HCT116 (cell line): ENCODE measurements around the gene CNTNAP2. TPM values are rescaled to one million over a fixed set of nuclear protein-coding genes. Genes with fewer than 3 reads are reported as not detected.

Source experiments
- ATAC-seq: fragments of 200-7000 bp; cut with Tn5 transposase; 2 replicates; pipeline ENCODE4 v1.9.1; 2020; ENCODE audit warnings: mild to moderate bottlenecking, moderate library complexity
- BruUV-seq: library from RNA; stranded (reverse); fragments of 400-500 nt; replicated peaks from 2 replicates; lab custom pipeline; 2021; lab: Mats Ljungman, UMichigan
- CTCF ChIA-PET: fragments of 300-600 bp; sonication (Branson Sonifier 250); formaldehyde crosslinking; loops from one replicate; lab custom pipeline; 2021; ENCODE audit warnings: antibody characterized with exemption; lab: Charles Lee
- POLR2A ChIA-PET: fragments of 300-600, 350-600 bp; sonication (Branson Sonifier 250); formaldehyde crosslinking; loops from one replicate; lab custom pipeline; 2021; ENCODE audit warnings: antibody characterized with exemption; lab: Charles Lee
- RAD21 ChIA-PET, 2 experiments: fragments of 300-600 bp; sonication (Branson Sonifier 250); formaldehyde crosslinking; loops; one replicate each; lab custom pipeline; 2023; ENCODE audit warnings: low total read pairs in 2 of 2; ENCODE audit not compliant: uncharacterized antibody in 2 of 2, unreplicated experiment in 2 of 2, low non-redundant PET in 1 of 2; lab: Charles Lee
- DNase-seq: peaks from one replicate; pipeline ENCODE4 v3.0.0-alpha.2; 2010; ENCODE audit warnings: low read depth, low spot score
- H2AFZ ChIP-seq: fragments of 200-600 bp; shearing (Covaris generic), sonication (generic); 2 replicates; pipeline ENCODE4 v1.6.1; 2017; ENCODE audit warnings: low read depth, mixed run types, mixed read lengths, antibody characterized with exemption, low read length; ENCODE audit not compliant: poor library complexity, severe bottlenecking
- H3K27ac ChIP-seq: 2 replicates; pipeline ENCODE4 v1.5.1; 2012; ENCODE audit warnings: low read depth, low read length
- H3K27me3 ChIP-seq: fragments of 200-600 bp; sonication (generic); 2 replicates; pipeline ENCODE4 v1.6.1; 2016; ENCODE audit warnings: mixed run types, low read length, mixed read lengths; ENCODE audit not compliant: insufficient read depth
- H3K36me3 ChIP-seq, 2 experiments: fragments of 200-500 bp in 1 of 2; fragments of 200-600 bp in 1 of 2; sonication (Bioruptor generic) in 1 of 2; sonication (generic) in 1 of 2; 2 replicates each; pipeline versions ENCODE4 v1.5.1 to v1.6.1; 2014 to 2016; ENCODE audit warnings: low read length in 2 of 2, inconsistent platforms in 1 of 2, mixed read lengths in 1 of 2, mixed run types in 1 of 2; ENCODE audit not compliant: insufficient read depth in 2 of 2, control insufficient read depth in 1 of 2
- H3K4me1 ChIP-seq, 2 experiments: fragments of 200-600 bp in 1 of 2; sonication (generic) in 1 of 2; 2 replicates each; pipeline versions ENCODE4 v1.5.1 to v1.6.1; 2012 to 2017; ENCODE audit warnings: low read length in 2 of 2, inconsistent platforms in 1 of 2, mild to moderate bottlenecking in 1 of 2, mixed read lengths in 1 of 2, mixed run types in 1 of 2, moderate library complexity in 1 of 2; ENCODE audit not compliant: insufficient read depth in 2 of 2, control insufficient read depth in 1 of 2
- H3K4me2 ChIP-seq: fragments of 200-600 bp; sonication (generic); 2 replicates; pipeline ENCODE4 v1.6.1; 2017; ENCODE audit warnings: mixed run types, low read length, mixed read lengths
- H3K4me3 ChIP-seq, 2 experiments: fragments of 200-600 bp in 1 of 2; sonication (generic) in 1 of 2; replicated peaks in 1 of 2; 2 replicates each; pipeline ENCODE4 v1.5.1; 2011 to 2016; ENCODE audit warnings: low read length in 2 of 2, control low read depth in 1 of 2, low read depth in 1 of 2, mild to moderate bottlenecking in 1 of 2, mixed read lengths in 1 of 2, mixed run types in 1 of 2
- H3K79me2 ChIP-seq: fragments of 200-600 bp; sonication (generic); 2 replicates; pipeline ENCODE4 v1.6.1; 2017; ENCODE audit warnings: mild to moderate bottlenecking, mixed run types, low read length, moderate library complexity, mixed read lengths; ENCODE audit not compliant: insufficient read depth
- H3K9ac ChIP-seq: fragments of 200-600 bp; sonication (generic); 2 replicates; pipeline ENCODE4 v1.6.1; 2016; ENCODE audit warnings: low read length, mixed read lengths
- H3K9me2 ChIP-seq: fragments of 200-600 bp; sonication (generic), shearing (Covaris generic); 2 replicates; pipeline ENCODE4 v1.6.1; 2017; ENCODE audit warnings: mixed run types, mild to moderate bottlenecking, moderate library complexity; ENCODE audit not compliant: insufficient read depth
- H3K9me3 ChIP-seq, 2 experiments: fragments of 200-500 bp in 1 of 2; fragments of 200-600 bp in 1 of 2; sonication (Bioruptor generic) in 1 of 2; sonication (generic) in 1 of 2; 2 replicates each; pipeline ENCODE4 v1.6.1; 2014 to 2017; ENCODE audit warnings: low read length in 2 of 2, mixed read lengths in 2 of 2, inconsistent platforms in 1 of 2, low read depth in 1 of 2, mild to moderate bottlenecking in 1 of 2, mixed run types in 1 of 2, moderate library complexity in 1 of 2; ENCODE audit not compliant: control insufficient read depth in 1 of 2, insufficient read depth in 1 of 2
- H4K20me1 ChIP-seq: fragments of 200-600 bp; sonication (generic), shearing (Covaris generic); 2 replicates; pipeline ENCODE4 v1.6.1; 2017; ENCODE audit warnings: mixed run types, mild to moderate bottlenecking, moderate library complexity; ENCODE audit not compliant: insufficient read depth
- CBX3 ChIP-seq: IDR thresholded peaks from 2 replicates; pipeline ENCODE4 v1.6.1; 2012; ENCODE audit warnings: low read depth
- CTCF ChIP-seq, 3 experiments: fragments of 200-600 bp in 1 of 3; sonication (generic) in 1 of 3; IDR thresholded peaks in 2 of 3; conservative IDR thresholded peaks in 1 of 3; 2 replicates each; pipeline ENCODE4 v1.5.1; 2012 to 2017; ENCODE audit warnings: low read depth in 2 of 3, low read length in 2 of 3, antibody characterized with exemption in 1 of 3, borderline replicate concordance in 1 of 3, control low read depth in 1 of 3, mild to moderate bottlenecking in 1 of 3, mixed read lengths in 1 of 3, mixed run types in 1 of 3, moderate library complexity in 1 of 3; ENCODE audit not compliant: insufficient read depth in 1 of 3
- ELF1 ChIP-seq: IDR thresholded peaks from 2 replicates; pipeline ENCODE4 v1.6.1; 2012; ENCODE audit warnings: low read depth, borderline replicate concordance
- MAX ChIP-seq: IDR thresholded peaks from 2 replicates; pipeline ENCODE4 v1.6.1; 2012
- POLR2AphosphoS5 ChIP-seq: IDR thresholded peaks from 2 replicates; pipeline ENCODE4 v1.6.1; 2011; ENCODE audit warnings: mild to moderate bottlenecking, low read depth, low read length, moderate library complexity
- TCF7L2 ChIP-seq: IDR thresholded peaks from 2 replicates; pipeline ENCODE4 v1.7.0; 2011; ENCODE audit warnings: borderline replicate concordance, inconsistent platforms; ENCODE audit not compliant: insufficient read depth, insufficient read length; ENCODE audit errors: extremely low read depth
- ZNF274 ChIP-seq: fragments of 200-500 bp; sonication (Bioruptor generic); IDR thresholded peaks from 2 replicates; pipeline ENCODE4 v1.6.1; 2014; ENCODE audit warnings: mild to moderate bottlenecking, low read depth, low read length, inconsistent platforms
- intact Hi-C: fragments of 100-400 bp; cut with micrococcal nuclease; formaldehyde crosslinking; loops from 2 replicates; pipeline ENCODE4 v1.10.0; 2022
- total RNA-seq: library from RNA; stranded (reverse); gene quantifications from one replicate; pipeline ENCODE4 v1.2.1, GENCODE V29; 2021; ENCODE audit not compliant: unreplicated experiment

Gene CNTNAP2
- total RNA-seq, 1 experiment from 2014 or later, result 0.37 TPM

- Histone ChIP-seq H3K9me2 (no peaks in the 10 kb centered on the region), H3K4me2 (no peak overlapping the region), H4K20me1 (no peaks in the 10 kb centered on the region), H3K36me3 (no peaks in the 10 kb centered on the region), H3K4me3 (no peak overlapping the region), H3K9me3 (no peaks in the 10 kb centered on the region), H3K27me3 (peaks cover 6% of the 10 kb centered on the region; the same call in 1 of the 2 replicates), H3K4me1 (no peaks in the 10 kb centered on the region), H3K27ac (no peak overlapping the region), H2AFZ (no peak overlapping the region), H3K79me2 (no peaks in the 10 kb centered on the region), H3K9ac (no peak overlapping the region)
- RAD21 ChIA-PET, result no interaction called here
- no peak for ATAC-seq
- no peak for TF ChIP-seq ZNF274
- no peak for TF ChIP-seq CBX3
- TF ChIP-seq ELF1, result no peak
- no peak for TF ChIP-seq MAX
- BruUV-seq, result no TSS peak
- DNase-seq, result no peak
- POLR2A ChIA-PET, result no interaction called here
- CTCF ChIA-PET, result no interaction called here
- intact Hi-C loops, result no loop called here
Measured at GRCh38 chr7:148232784-148233183, 2116.2 kb downstream of the CNTNAP2 start.

GRCh38 chr7:148234715-148235114 lies 2118.1 kb downstream of the CNTNAP2 start:
- ChIA-PET CTCF (no interaction called here), POLR2A (no interaction called here), RAD21 (no interaction called here)
- no peaks in the 10 kb centered on the region for H3K9me3 ChIP-seq
- intact Hi-C loops, result no loop called here
- no peak overlapping the region for H2AFZ ChIP-seq
- H4K20me1 ChIP-seq, result no peaks in the 10 kb centered on the region
- no peak overlapping the region for H3K4me3 ChIP-seq
- ATAC-seq, result no peak
- H3K27ac ChIP-seq, result no peak overlapping the region
- H3K36me3 ChIP-seq, result no peaks in the 10 kb centered on the region
- H3K4me2 ChIP-seq, result no peak overlapping the region
- no peak for TF ChIP-seq TCF7L2
- no peak for TF ChIP-seq ZNF274
- no peak for TF ChIP-seq CTCF (IDR thresholded peaks at IDR 0.05 in 2 of 3, conservative IDR thresholded peaks at IDR 0.05 in 1 of 3; ENCODE audit: borderline replicate concordance in 1 of 3, insufficient read depth in 1 of 3, low read depth in 2 of 3, low read length in 2 of 3)
- no peak for TF ChIP-seq POLR2AphosphoS5
- TF ChIP-seq CBX3, result no peak
- H3K27me3 ChIP-seq, result peaks cover 6% of the 10 kb centered on the region; the same call in 1 of the 2 replicates
- no peak overlapping the region for H3K9ac ChIP-seq
- H3K9me2 ChIP-seq, result no peaks in the 10 kb centered on the region
- no peaks in the 10 kb centered on the region for H3K79me2 ChIP-seq
- H3K4me1 ChIP-seq, result no peaks in the 10 kb centered on the region
- BruUV-seq, result no TSS peak
- no peak for DNase-seq
